Caco-2 (cell line): Measurements from ENCODE around the gene PTER. TPM values are rescaled to one million over a fixed set of nuclear protein-coding genes. Genes with fewer than 3 reads are reported as not detected.

ENCODE experiments used
- Bru-seq: library from RNA; stranded (reverse); fragments of 400-500 nt; gene quantifications from one replicate; lab custom pipeline; 2021; lab: Mats Ljungman, UMichigan
- BruChase-seq, 2 experiments: library from RNA; stranded (reverse); fragments of 400-500 nt; gene quantifications; one replicate each; lab custom pipeline; 2021; lab: Mats Ljungman, UMichigan
- BruUV-seq: library from RNA; stranded (reverse); fragments of 400-500 nt; replicated peaks from 2 replicates; lab custom pipeline; 2021; lab: Mats Ljungman, UMichigan
- CTCF ChIA-PET: fragments of 300-600 bp; sonication (Branson Sonifier 250); formaldehyde crosslinking; loops from one replicate; lab custom pipeline; 2022; ENCODE audit warnings: antibody characterized with exemption; lab: Charles Lee
- POLR2A ChIA-PET: fragments of 300-600 bp; sonication (Branson Sonifier 250); formaldehyde crosslinking; loops from one replicate; lab custom pipeline; 2022; ENCODE audit warnings: antibody characterized with exemption; lab: Charles Lee
- DNase-seq, 2 experiments: peaks; one replicate each; pipeline versions ENCODE4 v3.0.0 to v3.0.0-alpha.2; 2020 to 2022
- H3K27me3 ChIP-seq: replicated peaks from 2 replicates; pipeline ENCODE4 v1.6.0; 2011; ENCODE audit warnings: low read length; ENCODE audit not compliant: control insufficient read depth, insufficient read depth
- H3K36me3 ChIP-seq: 2 replicates; pipeline ENCODE4 v1.5.1; 2011; ENCODE audit warnings: low read length; ENCODE audit not compliant: control insufficient read depth, insufficient read depth
- H3K4me1 ChIP-seq: fragments of 250-450 bp; sonication (Bioruptor Pico); 2 replicates; pipeline ENCODE4 v1.5.1; 2020; ENCODE audit warnings: mild to moderate bottlenecking
- H3K4me3 ChIP-seq: 2 replicates; pipeline ENCODE4 v1.5.1; 2011; ENCODE audit warnings: low read depth, mild to moderate bottlenecking, control low read depth, low read length
- H3K9me3 ChIP-seq: fragments of 250-450 bp; sonication (Bioruptor Pico); 2 replicates; pipeline ENCODE4 v1.5.1; 2020; ENCODE audit warnings: mild to moderate bottlenecking, moderate library complexity
- H3K27ac Mint-ChIP-seq: one replicate; pipeline ENCODE4 v1.8.0; 2022; ENCODE audit warnings: mixed read lengths; ENCODE audit not compliant: unreplicated experiment
- H3K27me3 Mint-ChIP-seq: one replicate; pipeline ENCODE4 v1.8.0; 2022; ENCODE audit warnings: mixed read lengths; ENCODE audit not compliant: insufficient read depth, unreplicated experiment
- H3K36me3 Mint-ChIP-seq: one replicate; pipeline ENCODE4 v1.8.0; 2022; ENCODE audit warnings: mild to moderate bottlenecking, mixed read lengths; ENCODE audit not compliant: insufficient read depth, unreplicated experiment
- H3K4me1 Mint-ChIP-seq: one replicate; pipeline ENCODE4 v1.8.0; 2022; ENCODE audit warnings: low read depth, mixed read lengths; ENCODE audit not compliant: unreplicated experiment
- H3K4me3 Mint-ChIP-seq: one replicate; pipeline ENCODE4 v1.8.0; 2022; ENCODE audit warnings: mild to moderate bottlenecking, moderate library complexity, mixed read lengths; ENCODE audit not compliant: unreplicated experiment
- H3K9me3 Mint-ChIP-seq: one replicate; pipeline ENCODE4 v1.8.0; 2022; ENCODE audit warnings: mixed read lengths; ENCODE audit not compliant: unreplicated experiment
- intact Hi-C: fragments of 100-400 bp; cut with micrococcal nuclease; formaldehyde crosslinking; loops from one replicate; pipeline ENCODE4 v1.10.0; 2022; ENCODE audit not compliant: unreplicated experiment
- long read RNA-seq: library from polyadenylated mRNA; stranded (forward); transcript quantifications from one replicate; pipeline ENCODE4 v2.0.0, GENCODE V29; 2022
- total RNA-seq: library from RNA; stranded (reverse); gene quantifications from 2 replicates; pipeline ENCODE4 v1.2.3, GENCODE V29; 2022
- TF ChIP-seq, protein P1 (sequence below), 2 experiments: fragments of 200-600 bp in 1 of 2; IDR thresholded peaks; 1 replicate in 1 of 2; 2 replicates in 1 of 2; pipeline versions ENCODE4 v1.5.1 to v1.8.0; 2011 to 2022; ENCODE audit warnings: antibody characterized with exemption in 1 of 2, control low read depth in 1 of 2, inconsistent platforms in 1 of 2, low read depth in 1 of 2, low read length in 1 of 2, mild to moderate bottlenecking in 1 of 2, moderate library complexity in 1 of 2; ENCODE audit not compliant: insufficient read depth in 1 of 2, severe bottlenecking in 1 of 2, unreplicated experiment in 1 of 2

PTER gene, protein sequence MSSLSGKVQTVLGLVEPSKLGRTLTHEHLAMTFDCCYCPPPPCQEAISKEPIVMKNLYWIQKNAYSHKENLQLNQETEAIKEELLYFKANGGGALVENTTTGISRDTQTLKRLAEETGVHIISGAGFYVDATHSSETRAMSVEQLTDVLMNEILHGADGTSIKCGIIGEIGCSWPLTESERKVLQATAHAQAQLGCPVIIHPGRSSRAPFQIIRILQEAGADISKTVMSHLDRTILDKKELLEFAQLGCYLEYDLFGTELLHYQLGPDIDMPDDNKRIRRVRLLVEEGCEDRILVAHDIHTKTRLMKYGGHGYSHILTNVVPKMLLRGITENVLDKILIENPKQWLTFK
- 25.8 and 27.4 TPM in 2 replicates for total RNA-seq
- Bru-seq, nascent RNA = percentile 84 among the genes with signal in this experiment
- percentile 80 among the genes with signal in this experiment for BruChase-seq, experiment 1, labeled RNA remaining after a 2-hour chase
- BruChase-seq, experiment 2, labeled RNA remaining after a 6-hour chase = percentile 81 among the genes with signal in this experiment
- long read RNA-seq, transcript PTER-202 (6 exons, 3,777 nt) = minor isoform, 12 of 54 reads
- long read RNA-seq, transcript PTER-205 (5 exons, 1,203 nt) = major isoform, 13 of 54 reads
- long read RNA-seq, partial matches to known transcripts = 0 of 54 reads
- long read RNA-seq, other reads (novel, unspliced or antisense) = 26 of 54 reads

DNA sequence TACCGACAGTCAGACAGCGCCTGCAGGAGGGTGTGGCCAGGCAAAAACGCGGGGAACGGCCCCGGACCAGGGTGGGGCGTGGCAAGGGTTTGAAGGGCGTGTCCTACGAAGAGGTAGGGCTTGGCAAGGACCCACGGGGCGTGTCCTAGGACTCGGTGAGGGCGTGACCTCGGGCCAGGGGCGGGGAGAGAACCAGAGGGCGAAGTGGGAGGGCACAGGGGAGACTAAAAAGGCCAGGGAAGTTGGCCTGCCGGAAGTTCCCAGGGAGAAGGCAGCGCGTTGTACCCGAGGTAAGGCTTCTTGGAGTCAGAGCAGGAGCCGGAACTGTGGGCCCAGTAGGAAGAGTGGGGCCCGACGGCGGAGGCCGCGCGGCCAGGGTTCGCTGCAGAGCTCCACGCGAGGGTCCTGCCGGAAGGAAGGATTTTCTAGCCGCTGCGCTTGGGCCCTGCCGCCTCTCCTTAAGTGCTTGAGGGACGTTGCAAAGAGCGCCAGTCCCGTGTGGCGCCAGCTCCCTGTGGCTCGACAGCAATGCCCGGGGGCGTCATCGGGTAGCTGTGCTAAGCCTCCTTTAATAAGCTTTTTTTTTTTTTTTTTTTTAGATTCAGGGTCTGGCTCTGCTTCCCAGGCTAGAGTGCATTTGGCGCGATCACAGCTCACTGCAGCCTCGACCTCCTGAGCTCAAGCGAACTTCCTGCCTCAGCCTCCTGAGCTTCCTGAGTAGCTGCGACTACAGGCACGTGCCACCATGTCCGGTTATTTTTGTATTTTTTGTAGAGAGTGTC is at the start of gene PTER:
PTER (plus strand) TSS at position 253 of the 782 bp plus-strand sequence. CDS start 47,375 bp downstream, outside the sequence.
- Mint-ChIP-seq H3K4me1 (peaks cover 6% of the 10 kb centered on the region), H3K9me3 (no peaks in the 10 kb centered on the region), H3K27me3 (peaks cover 6% of the 10 kb centered on the region), H3K27ac (peak within 1 kb of the TSS; percentile 85), H3K4me3 (peak within 1 kb of the TSS; percentile 86), H3K36me3 (peaks cover 32% of the 10 kb centered on the region)
- no TSS peak for BruUV-seq
- Histone ChIP-seq H3K36me3 (no peaks in the 10 kb centered on the region), H3K27me3 (no peaks in the 10 kb centered on the region), H3K4me3 (peak within 1 kb of the TSS; percentile 58), H3K9me3 (no peaks in the 10 kb centered on the region), H3K4me1 (peaks cover 7% of the 10 kb centered on the region)
- intact Hi-C loops = loop anchor here (1.0 to 10.0 kb wide), 4 partner anchors 110 to 532 kb away; partner anchors contain the start of gene RSU1
- ChIA-PET CTCF (interaction anchor here (0.7 to 1.1 kb wide), 4 partner anchors 24 to 597 kb away, joined by 3 read pairs; no protein-coding TSS in a partner anchor), POLR2A (interaction anchor here (0.7 to 1.1 kb wide), 2 partner anchors 220 to 380 kb away, joined by 3 to 5 read pairs; partner anchors contain the start of gene RSU1)
- TF ChIP-seq, protein P1, sequence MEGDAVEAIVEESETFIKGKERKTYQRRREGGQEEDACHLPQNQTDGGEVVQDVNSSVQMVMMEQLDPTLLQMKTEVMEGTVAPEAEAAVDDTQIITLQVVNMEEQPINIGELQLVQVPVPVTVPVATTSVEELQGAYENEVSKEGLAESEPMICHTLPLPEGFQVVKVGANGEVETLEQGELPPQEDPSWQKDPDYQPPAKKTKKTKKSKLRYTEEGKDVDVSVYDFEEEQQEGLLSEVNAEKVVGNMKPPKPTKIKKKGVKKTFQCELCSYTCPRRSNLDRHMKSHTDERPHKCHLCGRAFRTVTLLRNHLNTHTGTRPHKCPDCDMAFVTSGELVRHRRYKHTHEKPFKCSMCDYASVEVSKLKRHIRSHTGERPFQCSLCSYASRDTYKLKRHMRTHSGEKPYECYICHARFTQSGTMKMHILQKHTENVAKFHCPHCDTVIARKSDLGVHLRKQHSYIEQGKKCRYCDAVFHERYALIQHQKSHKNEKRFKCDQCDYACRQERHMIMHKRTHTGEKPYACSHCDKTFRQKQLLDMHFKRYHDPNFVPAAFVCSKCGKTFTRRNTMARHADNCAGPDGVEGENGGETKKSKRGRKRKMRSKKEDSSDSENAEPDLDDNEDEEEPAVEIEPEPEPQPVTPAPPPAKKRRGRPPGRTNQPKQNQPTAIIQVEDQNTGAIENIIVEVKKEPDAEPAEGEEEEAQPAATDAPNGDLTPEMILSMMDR (IDR thresholded peaks at IDR 0.05; ENCODE audit: insufficient read depth in 1 of 2, low read depth in 1 of 2, low read length in 1 of 2, severe bottlenecking in 1 of 2, unreplicated experiment in 1 of 2) = no peak
- DNase-seq = peak; percentile 100

DNA sequence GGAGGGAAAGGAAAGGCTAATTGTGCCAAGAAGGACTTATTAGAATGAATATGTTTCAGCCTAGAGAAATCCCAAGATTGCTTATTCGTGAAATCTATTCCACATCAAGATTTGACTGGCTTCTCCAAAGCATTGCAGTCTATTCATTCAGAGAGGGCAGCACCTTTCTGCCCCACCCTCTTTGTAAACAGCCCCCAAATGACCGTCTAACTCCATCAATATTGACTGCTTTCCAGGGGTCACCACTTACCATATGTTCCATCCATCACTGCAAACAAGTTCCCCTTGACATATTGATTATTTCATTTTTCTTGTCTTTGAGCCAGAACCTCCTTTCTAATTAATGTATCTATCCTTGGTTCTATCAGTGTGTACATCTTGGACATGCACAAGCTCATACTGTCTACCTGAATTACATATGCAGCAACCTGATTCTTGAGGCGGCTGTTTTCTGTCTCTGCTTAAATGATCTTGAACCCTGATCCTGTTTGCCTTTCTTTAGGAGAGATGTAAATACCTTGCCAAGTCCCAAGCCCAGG is 44.2 kb upstream of the PTER start:
- H3K36me3 Mint-ChIP-seq = no peaks in the 10 kb centered on the region
- H3K27me3 Mint-ChIP-seq = peaks cover 4% of the 10 kb centered on the region
- peaks cover 10% of the 10 kb centered on the region for H3K9me3 Mint-ChIP-seq
- H3K4me3 ChIP-seq = no peak overlapping the region
- no peaks in the 10 kb centered on the region for H3K36me3 ChIP-seq
- H3K9me3 ChIP-seq = no peaks in the 10 kb centered on the region
- no peak overlapping the region for H3K4me3 Mint-ChIP-seq
- no peak overlapping the region for H3K27ac Mint-ChIP-seq
- no TSS peak for BruUV-seq
- no peaks in the 10 kb centered on the region for H3K4me1 ChIP-seq
- H3K4me1 Mint-ChIP-seq = no peaks in the 10 kb centered on the region
- DNase-seq = no peak
- TF ChIP-seq, protein P1 (IDR thresholded peaks at IDR 0.05; ENCODE audit: insufficient read depth in 1 of 2, low read depth in 1 of 2, low read length in 1 of 2, severe bottlenecking in 1 of 2, unreplicated experiment in 1 of 2) = no peak
- ChIA-PET CTCF (no interaction called here), POLR2A (no interaction called here)
- intact Hi-C loops = no loop called here
- H3K27me3 ChIP-seq = no peaks in the 10 kb centered on the region; the same call in 1 of the 2 replicates
